ENCODE results near the gene MCOLN1. TPM values are rescaled to one million over a fixed set of nuclear protein-coding genes. Genes with fewer than 3 reads are reported as not detected.

Gene MCOLN1
- total RNA-seq, 1 donor from 2014 or later: 5.2 TPM

Small RNA genes within 50 kb of the gene (small RNA-seq; reads per million reads assigned to genes)
- not detected for gene AC008878.2

Other genes starting within 250 kb of the MCOLN1 start
- 38.6 TPM for gene INSR, start 228.2 kb upstream of the MCOLN1 start, total RNA-seq
- gene ARHGEF18, start 173.7 kb upstream of the MCOLN1 start, total RNA-seq: 12.0 TPM
- 3.1 TPM for gene PEX11G, start 33.6 kb upstream of the MCOLN1 start, total RNA-seq
- gene ZNF358, start 6.5 kb upstream of the MCOLN1 start, total RNA-seq: 14.6 TPM
- gene PNPLA6, start 13.1 kb downstream of the MCOLN1 start, total RNA-seq: 52.7 TPM
- not detected for gene CAMSAP3, start 73.2 kb downstream of the MCOLN1 start, total RNA-seq
- gene XAB2, start 106.9 kb downstream of the MCOLN1 start, total RNA-seq: 20.4 TPM
- gene PET100, start 107.2 kb downstream of the MCOLN1 start, total RNA-seq: 44.9 TPM
- not detected for gene PCP2, start 111.1 kb downstream of the MCOLN1 start, total RNA-seq
- gene STXBP2, start 114.5 kb downstream of the MCOLN1 start, total RNA-seq: 2.6 TPM
- gene RETN, start 146.4 kb downstream of the MCOLN1 start, total RNA-seq: 3.7 TPM
- not detected for gene MCEMP1, start 154.5 kb downstream of the MCOLN1 start, total RNA-seq
- gene TRAPPC5, start 158.2 kb downstream of the MCOLN1 start, total RNA-seq: 9.4 TPM
- under 0.01 TPM for gene FCER2, start 179.5 kb downstream of the MCOLN1 start, total RNA-seq
- gene CLEC4G, start 209.5 kb downstream of the MCOLN1 start, total RNA-seq: 0.52 TPM
- gene CD209, start 224.9 kb downstream of the MCOLN1 start, total RNA-seq: 5.2 TPM
- not detected for gene CLEC4M, start 240.6 kb downstream of the MCOLN1 start, total RNA-seq